Activated CD8-positive, alpha-beta T cell treated with anti-CD3 and anti-CD28 coated beads for 36 hours (primary cell): ENCODE results near the gene XXYLT1. TPM values are rescaled to one million over a fixed set of nuclear protein-coding genes. Genes with fewer than 3 reads are reported as not detected.
"Not testable (repeated sequence)": the region's sequence is repeated elsewhere in the genome, so short reads cannot be mapped to it uniquely, and the experiment has no call there.

Source experiments
- ATAC-seq: fragments of 200-7000 bp; cut with Tn5 transposase; one replicate; pipeline ENCODE4 v1.10.0; 2021; ENCODE audit warnings: mild to moderate bottlenecking, moderate library complexity
- CTCF ChIA-PET: fragments of 350-600 bp; sonication (Branson Sonifier 250); formaldehyde crosslinking; loops from one replicate; lab custom pipeline; 2021; ENCODE audit warnings: antibody characterized with exemption; lab: Charles Lee
- POLR2A ChIA-PET: fragments of 350-600 bp; sonication (Branson Sonifier 250); formaldehyde crosslinking; loops from one replicate; lab custom pipeline; 2021; ENCODE audit warnings: antibody characterized with exemption; lab: Charles Lee
- DNase-seq: peaks from one replicate; pipeline ENCODE4 v3.0.0-alpha.2; 2020
- H3K27ac Mint-ChIP-seq: one replicate; pipeline ENCODE4 v1.8.0; 2021; ENCODE audit warnings: mild to moderate bottlenecking, mixed read lengths
- H3K27me3 Mint-ChIP-seq: one replicate; pipeline ENCODE4 v1.8.0; 2021; ENCODE audit warnings: mixed read lengths
- H3K36me3 Mint-ChIP-seq: one replicate; pipeline ENCODE4 v1.8.0; 2021; ENCODE audit warnings: low read depth, mixed read lengths
- H3K4me1 Mint-ChIP-seq: one replicate; pipeline ENCODE4 v1.8.0; 2021; ENCODE audit warnings: low read depth, mixed read lengths
- H3K4me3 Mint-ChIP-seq: one replicate; pipeline ENCODE4 v1.8.0; 2021; ENCODE audit warnings: mild to moderate bottlenecking, moderate library complexity, mixed read lengths
- H3K9me3 Mint-ChIP-seq: one replicate; pipeline ENCODE4 v1.8.0; 2021; ENCODE audit warnings: mixed read lengths
- CTCF ChIP-seq: fragments of 200-600 bp; IDR thresholded peaks from one replicate; pipeline ENCODE4 v1.8.0; 2022; ENCODE audit warnings: antibody characterized with exemption, mild to moderate bottlenecking
- intact Hi-C: fragments of 100-400 bp; cut with micrococcal nuclease; formaldehyde crosslinking; loops from one replicate; pipeline ENCODE4 v1.10.0; 2022
- total RNA-seq, 2 experiments: library from RNA; stranded (reverse); gene quantifications; one replicate each; pipeline ENCODE4 v1.2.3, GENCODE V29; 2021

Gene XXYLT1
- total RNA-seq, 2 experiments from 2014 or later = 8.4 to 9.6 TPM

GRCh38 chr3:195109098-195109657, 161.8 kb downstream of the XXYLT1 start:
- Mint-ChIP-seq H3K27me3 (no peaks in the 10 kb centered on the region), H3K27ac (no peak overlapping the region), H3K36me3 (no peaks in the 10 kb centered on the region), H3K4me1 (peaks cover 4% of the 10 kb centered on the region), H3K4me3 (no peak overlapping the region), H3K9me3 (no peaks in the 10 kb centered on the region)
- ATAC-seq = no peak
- TF ChIP-seq CTCF = no peak
- intact Hi-C loops = loop anchor here (5.0 kb wide), 1 partner anchor 427 kb away; no protein-coding TSS in a partner anchor
- POLR2A ChIA-PET = no interaction called here
- no peak for DNase-seq
- CTCF ChIA-PET = no interaction called here

- no peak for ATAC-seq
- Mint-ChIP-seq H3K36me3 (no peaks in the 10 kb centered on the region), H3K27me3 (no peaks in the 10 kb centered on the region), H3K27ac (no peak overlapping the region), H3K4me3 (no peak overlapping the region), H3K9me3 (no peaks in the 10 kb centered on the region), H3K4me1 (peaks cover 4% of the 10 kb centered on the region)
- ChIA-PET POLR2A (interaction anchor here (0.8 to 1.3 kb wide), 2 partner anchors 18 to 153 kb away, joined by 3 to 4 read pairs; no protein-coding TSS in a partner anchor), CTCF (interaction anchor here (0.9 to 3.6 kb wide), 14 partner anchors 21 to 436 kb away, joined by 3 to 35 read pairs (median 4); partner anchors contain the start of gene LSG1)
- no peak for DNase-seq
- intact Hi-C loops = loop anchor here (5.0 kb wide), 1 partner anchor 425 kb away; no protein-coding TSS in a partner anchor
- TF ChIP-seq CTCF = no peak
Observed at GRCh38 chr3:195107593-195107992, 163.4 kb downstream of the XXYLT1 start.

GRCh38 chr3:195107031-195107430, 163.9 kb downstream of the XXYLT1 start:
- H3K4me3 Mint-ChIP-seq, H3K27ac Mint-ChIP-seq, DNase-seq, ATAC-seq, H3K27me3 Mint-ChIP-seq, H3K9me3 Mint-ChIP-seq, H3K4me1 Mint-ChIP-seq, H3K36me3 Mint-ChIP-seq: not testable (repeated sequence)
- CTCF ChIA-PET = interaction anchor here (0.6 to 3.6 kb wide), 36 partner anchors 9 to 436 kb away, joined by 3 to 35 read pairs (median 4); partner anchors contain the start of genes LSG1 and XXYLT1
- intact Hi-C loops = loop anchor here (5.0 kb wide), 1 partner anchor 425 kb away; no protein-coding TSS in a partner anchor
- POLR2A ChIA-PET = interaction anchor here (0.8 to 1.3 kb wide), 2 partner anchors 18 to 154 kb away, joined by 3 to 4 read pairs; no protein-coding TSS in a partner anchor

GRCh38 chr3:195106418-195106906, 164.5 kb downstream of the XXYLT1 start:
- H3K9me3 Mint-ChIP-seq = no peaks in the 10 kb centered on the region
- DNase-seq (peak; percentile 74), ATAC-seq (peak; percentile 96)
- peak overlapping the region; percentile 48 for H3K4me3 Mint-ChIP-seq
- peaks cover 5% of the 10 kb centered on the region for H3K4me1 Mint-ChIP-seq
- intact Hi-C loops = loop anchor here (5.0 kb wide), 1 partner anchor 424 kb away; no protein-coding TSS in a partner anchor
- peak; percentile 99 for TF ChIP-seq CTCF
- H3K27ac Mint-ChIP-seq = peak overlapping the region; percentile 23
- ChIA-PET CTCF (interaction anchor here (0.6 to 3.6 kb wide), 37 partner anchors 9 to 435 kb away, joined by 3 to 35 read pairs (median 4); partner anchors contain the start of genes LSG1 and XXYLT1), POLR2A (interaction anchor here (1.3 kb wide), 1 partner anchor 19 kb away, joined by 4 read pairs; no protein-coding TSS in a partner anchor)
- H3K36me3 Mint-ChIP-seq = no peaks in the 10 kb centered on the region
- H3K27me3 Mint-ChIP-seq = no peaks in the 10 kb centered on the region

- peak overlapping the region; percentile 48 for H3K4me3 Mint-ChIP-seq
Observed at GRCh38 chr3:195105841-195106417, 165.0 kb downstream of the XXYLT1 start.

More at GRCh38 chr3:195105841-195106417, 165.0 kb downstream of the XXYLT1 start:
- CTCF ChIA-PET = interaction anchor here (0.8 to 3.6 kb wide), 11 partner anchors 7 to 435 kb away, joined by 3 to 35 read pairs (median 7); partner anchors contain the start of genes FAM43A and LSG1
- no peak for ATAC-seq
- no peak for DNase-seq
- H3K27ac Mint-ChIP-seq = peak overlapping the region; percentile 23
- no peaks in the 10 kb centered on the region for H3K9me3 Mint-ChIP-seq
- TF ChIP-seq CTCF = no peak
- intact Hi-C loops = loop anchor here (5.0 kb wide), 1 partner anchor 424 kb away; no protein-coding TSS in a partner anchor
- H3K27me3 Mint-ChIP-seq = no peaks in the 10 kb centered on the region
- POLR2A ChIA-PET = no interaction called here
- H3K36me3 Mint-ChIP-seq = no peaks in the 10 kb centered on the region
- H3K4me1 Mint-ChIP-seq = peaks cover 9% of the 10 kb centered on the region
